ENCODE results near the gene KLK4. TPM values are rescaled to one million over a fixed set of nuclear protein-coding genes. Genes with fewer than 3 reads are reported as not detected.

KLK4 gene, protein sequence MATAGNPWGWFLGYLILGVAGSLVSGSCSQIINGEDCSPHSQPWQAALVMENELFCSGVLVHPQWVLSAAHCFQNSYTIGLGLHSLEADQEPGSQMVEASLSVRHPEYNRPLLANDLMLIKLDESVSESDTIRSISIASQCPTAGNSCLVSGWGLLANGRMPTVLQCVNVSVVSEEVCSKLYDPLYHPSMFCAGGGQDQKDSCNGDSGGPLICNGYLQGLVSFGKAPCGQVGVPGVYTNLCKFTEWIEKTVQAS
- not detected in 2 replicates for total RNA-seq (ENCODE audit: low replicate concordance)

- H3K4me3 ChIP-seq (ENCODE audit: low read depth, low read length), result no peak within 1 kb of the TSS
Measured at GRCh38 chr19:50911206-50912101, at the start of gene KLK4. KLK4 (minus strand) TSS chr19:50911395; CDS start chr19:50910738, 657 bp downstream.

GRCh38 chr19:50959731-50960500 is 48.7 kb upstream of the KLK4 start:
- no peak overlapping the region for H3K4me3 ChIP-seq (ENCODE audit: low read depth, low read length)
- TF ChIP-seq CTCF (IDR thresholded peaks at IDR 0.05; ENCODE audit: insufficient read depth, low read length), result no peak
- no peak for DNase-seq (ENCODE audit: low read depth)

More at GRCh38 chr19:50911206-50912101, at the start of gene KLK4:
- no peak for DNase-seq (ENCODE audit: low read depth)
- TF ChIP-seq CTCF (IDR thresholded peaks at IDR 0.05; ENCODE audit: insufficient read depth, low read length), result no peak

DNA sequence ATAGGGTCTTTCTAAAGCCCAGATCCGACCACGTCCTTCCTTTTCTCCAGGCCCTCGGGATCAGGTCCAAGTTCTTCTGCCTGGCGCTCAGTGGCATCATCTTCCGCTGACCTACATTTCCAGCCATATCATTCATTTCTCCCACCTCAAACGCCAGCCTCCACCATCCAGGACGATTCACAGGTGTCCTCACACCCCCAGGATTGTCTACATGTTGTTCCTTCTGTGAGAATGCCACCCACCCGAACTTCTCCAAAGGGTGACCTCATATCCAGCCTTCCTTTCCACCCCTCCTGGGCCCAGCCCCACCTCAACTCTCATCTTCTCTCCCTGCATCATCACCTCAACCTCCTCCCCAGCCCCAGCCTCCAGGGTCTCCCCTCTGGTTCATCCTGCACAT is 46.4 kb upstream of the KLK4 start:
- no peak overlapping the region for H3K4me3 ChIP-seq (ENCODE audit: low read depth, low read length)
- no peak for DNase-seq (ENCODE audit: low read depth)
- no peak for TF ChIP-seq CTCF (IDR thresholded peaks at IDR 0.05; ENCODE audit: insufficient read depth, low read length)

GRCh38 chr19:50952910-50953309 is 41.7 kb upstream of the KLK4 start, which contains the start of gene KLK5:
KLK5 (minus strand) TSS chr19:50953038; CDS start chr19:50952657, 381 bp downstream.
- no peak within 1 kb of the TSS for H3K4me3 ChIP-seq (ENCODE audit: low read depth, low read length)
- DNase-seq (ENCODE audit: low read depth), result no peak
- no peak for TF ChIP-seq CTCF (IDR thresholded peaks at IDR 0.05; ENCODE audit: insufficient read depth, low read length)

- DNase-seq (ENCODE audit: low read depth), result no peak
- no peak overlapping the region for H3K4me3 ChIP-seq (ENCODE audit: low read depth, low read length)
- no peak for TF ChIP-seq CTCF (IDR thresholded peaks at IDR 0.05; ENCODE audit: insufficient read depth, low read length)
Measured at GRCh38 chr19:50949861-50950260, 38.7 kb upstream of the KLK4 start.

GRCh38 chr19:50947123-50947522 is 35.9 kb upstream of the KLK4 start:
- H3K4me3 ChIP-seq (ENCODE audit: low read depth, low read length), result no peak overlapping the region
- no peak for DNase-seq (ENCODE audit: low read depth)
- TF ChIP-seq CTCF (IDR thresholded peaks at IDR 0.05; ENCODE audit: insufficient read depth, low read length), result no peak

Measured in fibroblast of the aortic adventitia (primary cell).